ENCODE measurements around the gene RFTN2.

GRCh38 chr2:197599285-197599965 lies 76.0 kb downstream of the RFTN2 start:
- TF ChIP-seq POLR2AphosphoS5 (IDR thresholded peaks at IDR 0.05; ENCODE audit: control insufficient read depth, insufficient read depth, low read depth, low read length), result no peak
- TF ChIP-seq EZH2 (IDR thresholded peaks at IDR 0.05; ENCODE audit: borderline replicate concordance, low read depth, low read length), result no peak
- no peak for TF ChIP-seq MTF1 (CRISPR knock-in tag; IDR thresholded peaks at IDR 0.05; ENCODE audit: borderline replicate concordance)
- no peak for TF ChIP-seq ZNF592 (IDR thresholded peaks at IDR 0.05)
- TF ChIP-seq GATAD2B (IDR thresholded peaks at IDR 0.05; ENCODE audit: borderline replicate concordance), result no peak
- TF ChIP-seq TEAD2 (tag; IDR thresholded peaks at IDR 0.05), result no peak
- no peak for TF ChIP-seq U2AF1 (optimal IDR thresholded peaks at IDR 0.05; ENCODE audit: low read depth, low read length)
- TF ChIP-seq CTCF (IDR thresholded peaks at IDR 0.05 in 2 of 3, conservative IDR thresholded peaks at IDR 0.05 in 1 of 3; ENCODE audit: insufficient read depth in 2 of 3, low read depth in 1 of 3, low read length in 3 of 3), result peak; percentile 15 to 44 (median 42); a peak in 4 of 6 replicates
- TF ChIP-seq SMC3 (conservative IDR thresholded peaks at IDR 0.05; ENCODE audit: insufficient read depth, low read depth, low read length), result 0 out of 2 replicates have a peak, but pooled peaks have one; percentile 40
- TF ChIP-seq ZNF232 (CRISPR knock-in tag; IDR thresholded peaks at IDR 0.05), result no peak
- TF ChIP-seq TAF15 (IDR thresholded peaks at IDR 0.05; ENCODE audit: low read depth, low read length), result no peak
- TF ChIP-seq ESRRA (IDR thresholded peaks at IDR 0.05; ENCODE audit: borderline replicate concordance, low read depth), result no peak

Measured in K562 (cell line).